Right lobe of liver (tissue), 6 donors: ENCODE results near the gene GMPPB. TPM values are rescaled to one million over a fixed set of nuclear protein-coding genes. Genes with fewer than 3 reads are reported as not detected.
A peak's percentile ranks its signal among the peaks of the same experiment; 100 is the strongest.

Experiments
- ATAC-seq, 4 donors: fragments of 200-7000 bp; cut with Tn5 transposase; one replicate each; pipeline ENCODE4 v1.9.1; 2020; ENCODE audit warnings: mild to moderate bottlenecking in 4 of 4, moderate library complexity in 4 of 4
- DNase-seq, 3 donors: peaks; one replicate each; pipeline ENCODE4 v3.0.0-alpha.2; 2020
- H3K27ac ChIP-seq, 3 donors: fragments of 200-600 bp; one replicate each; pipeline ENCODE4 v1.8.0; 2022
- H3K27me3 ChIP-seq, 2 donors: fragments of 200-600 bp; one replicate each; pipeline ENCODE4 v1.8.0; 2022
- H3K36me3 ChIP-seq, 4 donors: fragments of 200-600 bp; sonication (generic) in 1 of 4; one replicate each; pipeline versions ENCODE4 v1.5.1 to v1.8.0; 2017 to 2022; ENCODE audit warnings: control low read depth in 1 of 4
- H3K4me1 ChIP-seq, 4 donors: fragments of 200-600 bp; sonication (generic) in 1 of 4; one replicate each; pipeline versions ENCODE4 v1.5.1 to v1.8.0; 2017 to 2022; ENCODE audit warnings: control low read depth in 1 of 4
- H3K4me3 ChIP-seq, 3 donors: fragments of 200-600 bp; one replicate each; pipeline ENCODE4 v1.8.0; 2022
- H3K9me3 ChIP-seq, 4 donors: fragments of 200-600 bp; sonication (generic) in 1 of 4; one replicate each; pipeline versions ENCODE4 v1.5.1 to v1.8.0; 2017 to 2022; ENCODE audit warnings: control low read depth in 1 of 4
- CTCF ChIP-seq, 4 donors: fragments of 200-600 bp in 3 of 4; fragments of 450-650 bp in 1 of 4; IDR thresholded peaks; one replicate each; pipeline versions ENCODE4 v1.5.1 to v1.8.0; 2016 to 2022; ENCODE audit warnings: antibody characterized with exemption in 4 of 4, mild to moderate bottlenecking in 2 of 4
- POLR2A ChIP-seq: fragments of 450-650 bp; IDR thresholded peaks from one replicate; pipeline ENCODE4 v1.6.1; 2017; ENCODE audit warnings: antibody characterized with exemption, mild to moderate bottlenecking
- WGBS: methylation state at CpG from one replicate; pipeline ENCODE4 v1.1.6; 2018; ENCODE audit warnings: low coverage, low lambda C conversion rate; ENCODE audit not compliant: insufficient coverage; ENCODE audit errors: missing lambda C conversion rate; 5-methylcytosine and 5-hydroxymethylcytosine counted together
- intact Hi-C, 2 donors: fragments of 100-400 bp; cut with DNase I; formaldehyde crosslinking; loops; one replicate each; pipeline versions ENCODE4 v1.11.2 to v1.14.1; 2022
- total RNA-seq, 6 experiments: library from RNA; depleted of rRNA in 2 of 6; stranded (reverse); fragments of >200 nt in 2 of 6; fragmentation: NEBNext Ultra II Directional in 3 of 6; extraction: Animal tissue kit (Norgen Biotek cat#: 25700) in 3 of 6; gene quantifications; one replicate each; pipeline versions ENCODE4 v1.1.0 to v1.2.4, GENCODE V29; 2016 to 2023
- donor health status: DM: no; HTN: yes; CAD: no.
- donor health status: DM: no; HTN: no; CAD: no.
- donor health status: DM: no; HTN: no; CAD: no.
- donor health status: DM: no; HTN: yes; CAD: no.
- donor health status: DM: no; HTN: yes; CAD: no.

Gene GMPPB
- total RNA-seq, 6 experiments from 2014 or later = 12.2 to 34.2 (median 25.6) TPM

- Histone ChIP-seq H3K36me3 (peaks cover 0 to 8% (median 2%) of the 10 kb centered on the region in 4 donors), H3K4me3 (no peak overlapping the region), H3K9me3 (no peaks in the 10 kb centered on the region), H3K27ac (no peak overlapping the region), H3K4me1 (peaks cover 0 to 9% (median 4%) of the 10 kb centered on the region in 4 donors), H3K27me3 (no peaks in the 10 kb centered on the region)
- DNase-seq (no peak), ATAC-seq (peak in 1 of 4 donors; percentile 23)
- TF ChIP-seq CTCF (IDR thresholded peaks at IDR 0.05) = no peak
- no peak for TF ChIP-seq POLR2A
- intact Hi-C loops = no loop called here
- WGBS = 78% methylated on average over 12 of the region's 13 CpGs
Measured at GRCh38 chr3:49747792-49748480, 24.2 kb upstream of the GMPPB start.

- Histone ChIP-seq H3K9me3 (no peaks in the 10 kb centered on the region), H3K4me1 (peaks cover 0 to 9% (median 4%) of the 10 kb centered on the region in 4 donors), H3K4me3 (no peak overlapping the region), H3K36me3 (peaks cover 0 to 8% (median 4%) of the 10 kb centered on the region in 4 donors), H3K27ac (no peak overlapping the region), H3K27me3 (no peaks in the 10 kb centered on the region)
- peak in 2 of 4 donors; percentile 36 to 41 for ATAC-seq
- TF ChIP-seq CTCF (IDR thresholded peaks at IDR 0.05) = no peak
- WGBS = 79% methylated on average over 2 of the region's 2 CpGs
- intact Hi-C loops = no loop called here
- no peak for DNase-seq
Measured at GRCh38 chr3:49745986-49746385, 22.2 kb upstream of the GMPPB start.

GRCh38 chr3:49740427-49740826 lies 16.7 kb upstream of the GMPPB start:
- Histone ChIP-seq H3K27me3 (no peaks in the 10 kb centered on the region), H3K9me3 (no peaks in the 10 kb centered on the region), H3K27ac (no peak overlapping the region), H3K4me3 (no peak overlapping the region), H3K4me1 (peaks cover 0 to 8% (median 0%) of the 10 kb centered on the region in 4 donors), H3K36me3 (peaks cover 0 to 4% (median 1%) of the 10 kb centered on the region in 4 donors)
- TF ChIP-seq CTCF (IDR thresholded peaks at IDR 0.05) (no peak), POLR2A (no peak)
- DNase-seq (no peak), ATAC-seq (no peak)
- intact Hi-C loops = no loop called here

GRCh38 chr3:49738067-49738713 lies 14.4 kb upstream of the GMPPB start:
- intact Hi-C loops = no loop called here
- peak in 1 of 3 donors; percentile 53 for DNase-seq
- Histone ChIP-seq H3K27me3 (no peaks in the 10 kb centered on the region), H3K27ac (peak overlapping the region in 2 of 3 donors; percentile 2 to 5), H3K9me3 (no peaks in the 10 kb centered on the region), H3K4me1 (peaks cover 0 to 8% (median 0%) of the 10 kb centered on the region in 4 donors), H3K36me3 (peaks cover 0 to 8% (median 1%) of the 10 kb centered on the region in 4 donors), H3K4me3 (no peak overlapping the region)
- ATAC-seq = peak; percentile 88 to 90 (median 90)
- 60% methylated on average over 9 of the region's 11 CpGs for WGBS
- TF ChIP-seq CTCF (IDR thresholded peaks at IDR 0.05) (no peak), POLR2A (no peak)
